Hepatocyte (in vitro differentiated cells): ENCODE measurements around the gene EEF1G.

Source experiments
- EZH2 ChIP-seq: fragments of 200-600 bp; sonication (generic); IDR thresholded peaks from 2 replicates; pipeline ENCODE4 v1.6.1; 2016; ENCODE audit warnings: antibody characterized with exemption, mild to moderate bottlenecking, borderline replicate concordance
- EZH2phosphoT487 ChIP-seq: fragments of 200-600 bp; sonication (generic); IDR thresholded peaks from one replicate; pipeline ENCODE4 v1.6.1; 2018; ENCODE audit warnings: antibody characterized with exemption, mild to moderate bottlenecking, low read depth, moderate library complexity; ENCODE audit not compliant: unreplicated experiment, severe bottlenecking
- TF ChIP-seq, protein P1 (sequence below): fragments of 200-600 bp; sonication (generic); IDR thresholded peaks from 2 replicates; pipeline ENCODE4 v1.5.1; 2016; ENCODE audit warnings: antibody characterized with exemption, mild to moderate bottlenecking; ENCODE audit not compliant: poor library complexity

DNA sequence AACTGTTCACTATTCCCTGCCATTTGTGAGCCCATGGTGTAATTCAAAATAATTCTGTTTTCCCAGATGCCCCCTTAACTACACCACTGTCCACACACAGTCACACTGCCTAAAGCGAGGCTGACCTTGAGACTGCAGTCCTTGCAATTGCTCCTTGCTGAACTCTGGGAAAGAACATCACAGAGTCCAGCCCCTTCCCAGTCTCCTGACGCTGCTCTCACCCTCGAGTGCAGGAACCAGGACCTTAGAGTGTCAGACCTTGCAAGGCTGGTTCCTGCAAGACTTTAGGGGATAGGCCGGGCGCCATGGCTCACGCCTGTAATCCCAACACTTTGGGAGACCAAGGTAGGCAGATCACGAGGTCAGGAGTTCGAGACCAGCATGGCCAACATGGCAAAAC, 60.7 kb downstream of the EEF1G start:
- TF ChIP-seq, protein P1, sequence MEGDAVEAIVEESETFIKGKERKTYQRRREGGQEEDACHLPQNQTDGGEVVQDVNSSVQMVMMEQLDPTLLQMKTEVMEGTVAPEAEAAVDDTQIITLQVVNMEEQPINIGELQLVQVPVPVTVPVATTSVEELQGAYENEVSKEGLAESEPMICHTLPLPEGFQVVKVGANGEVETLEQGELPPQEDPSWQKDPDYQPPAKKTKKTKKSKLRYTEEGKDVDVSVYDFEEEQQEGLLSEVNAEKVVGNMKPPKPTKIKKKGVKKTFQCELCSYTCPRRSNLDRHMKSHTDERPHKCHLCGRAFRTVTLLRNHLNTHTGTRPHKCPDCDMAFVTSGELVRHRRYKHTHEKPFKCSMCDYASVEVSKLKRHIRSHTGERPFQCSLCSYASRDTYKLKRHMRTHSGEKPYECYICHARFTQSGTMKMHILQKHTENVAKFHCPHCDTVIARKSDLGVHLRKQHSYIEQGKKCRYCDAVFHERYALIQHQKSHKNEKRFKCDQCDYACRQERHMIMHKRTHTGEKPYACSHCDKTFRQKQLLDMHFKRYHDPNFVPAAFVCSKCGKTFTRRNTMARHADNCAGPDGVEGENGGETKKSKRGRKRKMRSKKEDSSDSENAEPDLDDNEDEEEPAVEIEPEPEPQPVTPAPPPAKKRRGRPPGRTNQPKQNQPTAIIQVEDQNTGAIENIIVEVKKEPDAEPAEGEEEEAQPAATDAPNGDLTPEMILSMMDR: no peak
- TF ChIP-seq EZH2: no peak
- no peak for TF ChIP-seq EZH2phosphoT487
